ENCODE results near the gene ZNF518B.

Gene ZNF518B

DNA sequence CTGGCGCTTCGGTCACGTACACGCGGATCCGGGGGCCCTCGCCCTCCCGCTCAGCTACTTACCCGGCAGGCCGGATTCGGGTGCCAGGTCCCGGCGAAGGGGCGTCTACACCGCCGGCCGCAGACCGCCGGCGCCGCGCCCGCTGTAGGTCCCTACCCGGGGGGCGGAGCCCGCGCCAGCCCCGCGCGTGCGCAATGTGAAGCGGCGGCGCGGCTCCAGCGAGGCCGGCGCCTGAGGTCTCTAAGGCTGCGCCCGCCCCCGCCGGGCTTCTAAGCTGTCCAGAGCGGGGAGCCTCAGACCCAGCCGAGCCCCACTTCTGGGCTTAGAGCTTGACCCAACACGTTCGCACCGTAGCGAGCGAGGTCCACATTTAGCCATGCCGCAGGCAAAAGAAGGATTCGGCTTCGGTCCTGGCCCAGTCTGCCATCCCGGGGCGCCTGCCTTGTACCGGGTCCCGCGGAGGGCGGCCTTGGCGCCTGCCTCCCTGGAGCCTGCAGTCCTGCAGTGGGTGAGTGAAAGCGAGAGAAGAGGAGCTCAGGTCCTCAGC, at the start of gene ZNF518B:
Gene ZNF518B, minus strand, starts transcription at position 172 of the 547 bp plus-strand sequence. CDS start 11,098 bp downstream, outside the sequence.
- TF ChIP-seq ZFX (IDR thresholded peaks at IDR 0.05): peak; percentile 62
- TF ChIP-seq CTCF (conservative IDR thresholded peaks at IDR 0.05): no peak
- H3K27ac ChIP-seq: peak within 1 kb of the TSS; percentile 75

DNA sequence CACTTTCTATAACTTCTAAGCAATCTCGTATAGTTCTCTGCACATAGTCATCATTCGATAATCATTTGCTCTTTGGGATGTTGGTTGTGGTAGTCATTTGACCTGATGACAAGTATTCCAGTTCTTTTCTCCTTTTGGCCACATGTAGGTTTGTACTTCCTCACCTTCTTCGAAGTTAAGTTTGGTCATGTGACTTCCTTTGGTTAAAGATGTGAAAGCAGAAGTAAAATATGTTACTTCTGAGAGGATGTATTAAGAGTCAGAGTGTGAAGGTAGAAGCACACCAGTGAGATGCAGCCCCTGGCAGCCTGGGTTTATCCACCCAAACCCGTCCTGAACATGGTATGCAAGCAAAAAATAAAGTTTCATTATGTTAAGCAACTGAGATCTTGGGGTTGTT, 48.9 kb upstream of the ZNF518B start:
- no peak for TF ChIP-seq CTCF (conservative IDR thresholded peaks at IDR 0.05)
- TF ChIP-seq ZFX (IDR thresholded peaks at IDR 0.05): no peak

GRCh38 chr4:10504570-10505179, 47.4 kb upstream of the ZNF518B start:
- no peak for TF ChIP-seq ZFX (IDR thresholded peaks at IDR 0.05)
- no peak for TF ChIP-seq CTCF (conservative IDR thresholded peaks at IDR 0.05)
- no peak overlapping the region for H3K27ac ChIP-seq

More for the DNA sequence above, 48.9 kb upstream of the ZNF518B start:
- no peak overlapping the region for H3K27ac ChIP-seq

- no peak overlapping the region for H3K27ac ChIP-seq
- TF ChIP-seq CTCF (conservative IDR thresholded peaks at IDR 0.05) (no peak), ZFX (IDR thresholded peaks at IDR 0.05) (no peak)
These were observed 45.5 kb upstream of the ZNF518B start for GRCh38 chr4:10502717-10503116.

DNA sequence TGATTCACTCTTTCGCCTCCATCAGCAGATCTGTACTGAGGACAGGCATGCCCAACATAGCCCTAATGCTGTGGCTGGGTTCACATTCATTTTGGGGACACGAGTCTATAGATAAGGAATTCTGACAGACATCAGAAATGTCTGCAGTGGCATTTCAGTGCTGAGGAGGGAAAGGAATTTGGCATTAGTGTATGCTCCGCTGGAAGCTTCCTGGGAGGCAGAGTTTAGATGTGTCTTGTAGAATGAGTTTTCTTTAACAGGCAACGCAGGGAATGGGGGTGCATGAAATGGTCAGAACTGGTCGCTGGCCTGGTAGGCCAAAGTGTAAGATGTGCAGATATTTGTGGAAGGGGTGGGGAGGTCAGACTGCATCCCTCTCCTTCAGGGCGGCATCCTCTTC, 43.5 kb upstream of the ZNF518B start:
- TF ChIP-seq CTCF (conservative IDR thresholded peaks at IDR 0.05): no peak
- TF ChIP-seq ZFX (IDR thresholded peaks at IDR 0.05): 0 out of 2 replicates have a peak, but pooled peaks have one; percentile 15
- peak overlapping the region; percentile 62 for H3K27ac ChIP-seq

- TF ChIP-seq ZFX (IDR thresholded peaks at IDR 0.05): no peak
- no peak for TF ChIP-seq CTCF (conservative IDR thresholded peaks at IDR 0.05)
- peak overlapping the region; percentile 91 for H3K27ac ChIP-seq
These were observed 39.0 kb upstream of the ZNF518B start for GRCh38 chr4:10496200-10496599.

DNA sequence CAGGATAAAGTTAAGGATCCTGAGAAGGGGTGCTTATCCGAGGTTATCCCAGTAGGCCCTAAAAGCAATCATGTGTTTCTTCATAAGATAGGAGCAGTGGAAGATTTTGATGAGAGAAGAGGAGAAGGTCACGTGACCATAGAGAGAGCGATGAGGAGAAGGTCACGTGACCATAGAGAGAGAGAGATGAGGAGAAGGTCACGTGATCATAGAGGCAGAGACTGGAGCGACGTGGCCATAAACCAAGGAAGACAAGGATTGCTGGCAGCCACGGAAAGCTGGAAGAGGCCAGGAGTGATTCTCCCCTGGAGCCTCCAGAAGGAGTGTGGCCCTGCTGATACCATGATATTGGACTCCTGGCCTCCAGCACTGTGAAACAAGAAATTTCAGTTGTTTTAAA, 38.4 kb upstream of the ZNF518B start:
- TF ChIP-seq ZFX (IDR thresholded peaks at IDR 0.05): no peak
- no peak for TF ChIP-seq CTCF (conservative IDR thresholded peaks at IDR 0.05)
- peak overlapping the region; percentile 91 for H3K27ac ChIP-seq

Data from C4-2B (cell line).